Caco-2 (cell line): ENCODE results near the gene ATAD3C. TPM values are rescaled to one million over a fixed set of nuclear protein-coding genes. Genes with fewer than 3 reads are reported as not detected.

ENCODE experiments used
- BruUV-seq: library from RNA; stranded (reverse); fragments of 400-500 nt; replicated peaks from 2 replicates; lab custom pipeline; 2021; lab: Mats Ljungman, UMichigan
- CTCF ChIA-PET: fragments of 300-600 bp; sonication (Branson Sonifier 250); formaldehyde crosslinking; loops from one replicate; lab custom pipeline; 2022; ENCODE audit warnings: antibody characterized with exemption; lab: Charles Lee
- POLR2A ChIA-PET: fragments of 300-600 bp; sonication (Branson Sonifier 250); formaldehyde crosslinking; loops from one replicate; lab custom pipeline; 2022; ENCODE audit warnings: antibody characterized with exemption; lab: Charles Lee
- DNase-seq, 2 experiments: peaks; one replicate each; pipeline versions ENCODE4 v3.0.0 to v3.0.0-alpha.2; 2020 to 2022
- H3K27me3 ChIP-seq: replicated peaks from 2 replicates; pipeline ENCODE4 v1.6.0; 2011; ENCODE audit warnings: low read length; ENCODE audit not compliant: control insufficient read depth, insufficient read depth
- H3K36me3 ChIP-seq: 2 replicates; pipeline ENCODE4 v1.5.1; 2011; ENCODE audit warnings: low read length; ENCODE audit not compliant: control insufficient read depth, insufficient read depth
- H3K4me1 ChIP-seq: fragments of 250-450 bp; sonication (Bioruptor Pico); 2 replicates; pipeline ENCODE4 v1.5.1; 2020; ENCODE audit warnings: mild to moderate bottlenecking
- H3K4me3 ChIP-seq: 2 replicates; pipeline ENCODE4 v1.5.1; 2011; ENCODE audit warnings: low read depth, mild to moderate bottlenecking, control low read depth, low read length
- H3K9me3 ChIP-seq: fragments of 250-450 bp; sonication (Bioruptor Pico); 2 replicates; pipeline ENCODE4 v1.5.1; 2020; ENCODE audit warnings: mild to moderate bottlenecking, moderate library complexity
- H3K27ac Mint-ChIP-seq: one replicate; pipeline ENCODE4 v1.8.0; 2022; ENCODE audit warnings: mixed read lengths; ENCODE audit not compliant: unreplicated experiment
- H3K27me3 Mint-ChIP-seq: one replicate; pipeline ENCODE4 v1.8.0; 2022; ENCODE audit warnings: mixed read lengths; ENCODE audit not compliant: insufficient read depth, unreplicated experiment
- H3K36me3 Mint-ChIP-seq: one replicate; pipeline ENCODE4 v1.8.0; 2022; ENCODE audit warnings: mild to moderate bottlenecking, mixed read lengths; ENCODE audit not compliant: insufficient read depth, unreplicated experiment
- H3K4me1 Mint-ChIP-seq: one replicate; pipeline ENCODE4 v1.8.0; 2022; ENCODE audit warnings: low read depth, mixed read lengths; ENCODE audit not compliant: unreplicated experiment
- H3K4me3 Mint-ChIP-seq: one replicate; pipeline ENCODE4 v1.8.0; 2022; ENCODE audit warnings: mild to moderate bottlenecking, moderate library complexity, mixed read lengths; ENCODE audit not compliant: unreplicated experiment
- H3K9me3 Mint-ChIP-seq: one replicate; pipeline ENCODE4 v1.8.0; 2022; ENCODE audit warnings: mixed read lengths; ENCODE audit not compliant: unreplicated experiment
- CTCF ChIP-seq, 2 experiments: fragments of 200-600 bp in 1 of 2; IDR thresholded peaks; 1 replicate in 1 of 2; 2 replicates in 1 of 2; pipeline versions ENCODE4 v1.5.1 to v1.8.0; 2011 to 2022; ENCODE audit warnings: antibody characterized with exemption in 1 of 2, control low read depth in 1 of 2, inconsistent platforms in 1 of 2, low read depth in 1 of 2, low read length in 1 of 2, mild to moderate bottlenecking in 1 of 2, moderate library complexity in 1 of 2; ENCODE audit not compliant: insufficient read depth in 1 of 2, severe bottlenecking in 1 of 2, unreplicated experiment in 1 of 2
- intact Hi-C: fragments of 100-400 bp; cut with micrococcal nuclease; formaldehyde crosslinking; loops from one replicate; pipeline ENCODE4 v1.10.0; 2022; ENCODE audit not compliant: unreplicated experiment
- total RNA-seq: library from RNA; stranded (reverse); gene quantifications from 2 replicates; pipeline ENCODE4 v1.2.3, GENCODE V29; 2022

The ATAD3C gene
- total RNA-seq, 1 experiment from 2014 or later = 0.95 TPM

GRCh38 chr1:1431845-1432273 is 17.6 kb upstream of the ATAD3C start:
- Histone ChIP-seq H3K36me3 (no peaks in the 10 kb centered on the region), H3K27me3 (no peaks in the 10 kb centered on the region), H3K4me3 (no peak overlapping the region), H3K9me3 (no peaks in the 10 kb centered on the region), H3K4me1 (peaks cover 57% of the 10 kb centered on the region)
- BruUV-seq = no TSS peak
- no peaks in the 10 kb centered on the region for H3K27me3 Mint-ChIP-seq
- H3K4me3 Mint-ChIP-seq = peak overlapping the region; percentile 55
- H3K4me1 Mint-ChIP-seq = peaks cover 5% of the 10 kb centered on the region
- peaks cover 8% of the 10 kb centered on the region for H3K36me3 Mint-ChIP-seq
- intact Hi-C loops = loop anchor here (5.0 kb wide), 1 partner anchor 35 kb away; the partner anchor contains the start of gene CCNL2
- ChIA-PET POLR2A (interaction anchor here (0.6 to 1.9 kb wide), 2 partner anchors 15 to 24 kb away, joined by 6 to 8 read pairs; no protein-coding TSS in a partner anchor), CTCF (interaction anchor here (0.6 kb wide), 1 partner anchor 39 kb away, joined by 3 read pairs; no protein-coding TSS in a partner anchor)
- no peak for TF ChIP-seq CTCF (IDR thresholded peaks at IDR 0.05; ENCODE audit: insufficient read depth in 1 of 2, low read depth in 1 of 2, low read length in 1 of 2, severe bottlenecking in 1 of 2, unreplicated experiment in 1 of 2)
- H3K9me3 Mint-ChIP-seq = no peaks in the 10 kb centered on the region
- DNase-seq = peak; percentile 83 to 88
- H3K27ac Mint-ChIP-seq = peak overlapping the region; percentile 89

GRCh38 chr1:1432274-1432950 is 17.1 kb upstream of the ATAD3C start:
- TF ChIP-seq CTCF (IDR thresholded peaks at IDR 0.05; ENCODE audit: insufficient read depth in 1 of 2, low read depth in 1 of 2, low read length in 1 of 2, severe bottlenecking in 1 of 2, unreplicated experiment in 1 of 2) = no peak
- Mint-ChIP-seq H3K9me3 (no peaks in the 10 kb centered on the region), H3K4me3 (peak overlapping the region; percentile 55), H3K27me3 (no peaks in the 10 kb centered on the region), H3K27ac (peak overlapping the region; percentile 89), H3K4me1 (peaks cover 5% of the 10 kb centered on the region), H3K36me3 (peaks cover 8% of the 10 kb centered on the region)
- intact Hi-C loops = loop anchor here (5.0 kb wide), 1 partner anchor 35 kb away; the partner anchor contains the start of gene CCNL2
- Histone ChIP-seq H3K27me3 (no peaks in the 10 kb centered on the region), H3K9me3 (no peaks in the 10 kb centered on the region), H3K4me3 (no peak overlapping the region), H3K4me1 (peaks cover 62% of the 10 kb centered on the region), H3K36me3 (no peaks in the 10 kb centered on the region)
- no peak for DNase-seq
- no TSS peak for BruUV-seq
- CTCF ChIA-PET = interaction anchor here (0.9 to 1.1 kb wide), 3 partner anchors 25 to 33 kb away, joined by 3 read pairs; partner anchors contain the start of gene CCNL2
- POLR2A ChIA-PET = interaction anchor here (0.6 to 1.9 kb wide), 3 partner anchors 16 to 34 kb away, joined by 6 to 8 read pairs (median 7); partner anchors contain the start of gene CCNL2

GRCh38 chr1:1432951-1433803 is 16.3 kb upstream of the ATAD3C start:
- Mint-ChIP-seq H3K27me3 (no peaks in the 10 kb centered on the region), H3K4me1 (peaks cover 5% of the 10 kb centered on the region), H3K9me3 (no peaks in the 10 kb centered on the region), H3K27ac (peak overlapping the region; percentile 89), H3K36me3 (peaks cover 8% of the 10 kb centered on the region), H3K4me3 (peak overlapping the region; percentile 55)
- Histone ChIP-seq H3K4me3 (no peak overlapping the region), H3K4me1 (peaks cover 70% of the 10 kb centered on the region), H3K36me3 (no peaks in the 10 kb centered on the region), H3K9me3 (no peaks in the 10 kb centered on the region), H3K27me3 (no peaks in the 10 kb centered on the region)
- no peak for TF ChIP-seq CTCF (IDR thresholded peaks at IDR 0.05; ENCODE audit: insufficient read depth in 1 of 2, low read depth in 1 of 2, low read length in 1 of 2, severe bottlenecking in 1 of 2, unreplicated experiment in 1 of 2)
- POLR2A ChIA-PET = interaction anchor here (0.8 to 1.9 kb wide), 2 partner anchors 25 to 34 kb away, joined by 7 to 8 read pairs; partner anchors contain the start of gene CCNL2
- CTCF ChIA-PET = interaction anchor here (0.9 to 1.1 kb wide), 3 partner anchors 25 to 34 kb away, joined by 3 read pairs; partner anchors contain the start of gene CCNL2
- BruUV-seq = no TSS peak
- intact Hi-C loops = loop anchor here (1.0 to 5.0 kb wide), 2 partner anchors 25 to 36 kb away; partner anchors contain the start of gene CCNL2
- peak; percentile 93 to 95 for DNase-seq
